Calu3 (cell line): ENCODE results near the gene DRC7. TPM values are rescaled to one million over a fixed set of nuclear protein-coding genes. Genes with fewer than 3 reads are reported as not detected.

ENCODE experiments used
- BruUV-seq: library from RNA; stranded (reverse); fragments of 400-500 nt; replicated peaks from 2 replicates; lab custom pipeline; 2021; lab: Mats Ljungman, UMichigan
- CTCF ChIA-PET: fragments of 300-600 bp; sonication (Branson Sonifier 250); formaldehyde crosslinking; loops from one replicate; lab custom pipeline; 2022; ENCODE audit warnings: antibody characterized with exemption; lab: Charles Lee
- DNase-seq: peaks from one replicate; pipeline ENCODE4 v3.0.0; 2022
- H3K27ac Mint-ChIP-seq: one replicate; pipeline ENCODE4 v1.8.0; 2022; ENCODE audit warnings: mixed read lengths; ENCODE audit not compliant: unreplicated experiment
- H3K27me3 Mint-ChIP-seq: one replicate; pipeline ENCODE4 v1.8.0; 2022; ENCODE audit warnings: mixed read lengths; ENCODE audit not compliant: unreplicated experiment
- H3K36me3 Mint-ChIP-seq: one replicate; pipeline ENCODE4 v1.8.0; 2022; ENCODE audit warnings: mild to moderate bottlenecking, moderate library complexity, mixed read lengths; ENCODE audit not compliant: insufficient read depth, unreplicated experiment
- H3K4me1 Mint-ChIP-seq: one replicate; pipeline ENCODE4 v1.8.0; 2022; ENCODE audit warnings: mild to moderate bottlenecking, low read depth, mixed read lengths; ENCODE audit not compliant: unreplicated experiment
- H3K4me3 Mint-ChIP-seq: one replicate; pipeline ENCODE4 v1.8.0; 2022; ENCODE audit warnings: mild to moderate bottlenecking, low read depth, moderate library complexity, mixed read lengths; ENCODE audit not compliant: unreplicated experiment
- H3K9me3 Mint-ChIP-seq: one replicate; pipeline ENCODE4 v1.8.0; 2022; ENCODE audit warnings: low read depth, mixed read lengths; ENCODE audit not compliant: unreplicated experiment
- intact Hi-C: fragments of 100-400 bp; cut with micrococcal nuclease; formaldehyde crosslinking; loops from one replicate; pipeline ENCODE4 v1.10.0; 2022; ENCODE audit not compliant: unreplicated experiment
- total RNA-seq: library from RNA; stranded (reverse); gene quantifications from 2 replicates; pipeline ENCODE4 v1.2.3, GENCODE V29; 2022
- TF ChIP-seq, protein P1 (sequence below): fragments of 200-600 bp; IDR thresholded peaks from one replicate; pipeline ENCODE4 v1.8.0; 2022; ENCODE audit warnings: antibody characterized with exemption; ENCODE audit not compliant: unreplicated experiment

The DRC7 gene
- total RNA-seq, 1 experiment from 2014 or later: not detected

- Mint-ChIP-seq H3K9me3 (no peaks in the 10 kb centered on the region), H3K36me3 (peaks cover 76% of the 10 kb centered on the region), H3K27me3 (no peaks in the 10 kb centered on the region), H3K4me3 (no peak overlapping the region), H3K4me1 (no peaks in the 10 kb centered on the region), H3K27ac (peak overlapping the region; percentile 26)
- TF ChIP-seq, protein P1, sequence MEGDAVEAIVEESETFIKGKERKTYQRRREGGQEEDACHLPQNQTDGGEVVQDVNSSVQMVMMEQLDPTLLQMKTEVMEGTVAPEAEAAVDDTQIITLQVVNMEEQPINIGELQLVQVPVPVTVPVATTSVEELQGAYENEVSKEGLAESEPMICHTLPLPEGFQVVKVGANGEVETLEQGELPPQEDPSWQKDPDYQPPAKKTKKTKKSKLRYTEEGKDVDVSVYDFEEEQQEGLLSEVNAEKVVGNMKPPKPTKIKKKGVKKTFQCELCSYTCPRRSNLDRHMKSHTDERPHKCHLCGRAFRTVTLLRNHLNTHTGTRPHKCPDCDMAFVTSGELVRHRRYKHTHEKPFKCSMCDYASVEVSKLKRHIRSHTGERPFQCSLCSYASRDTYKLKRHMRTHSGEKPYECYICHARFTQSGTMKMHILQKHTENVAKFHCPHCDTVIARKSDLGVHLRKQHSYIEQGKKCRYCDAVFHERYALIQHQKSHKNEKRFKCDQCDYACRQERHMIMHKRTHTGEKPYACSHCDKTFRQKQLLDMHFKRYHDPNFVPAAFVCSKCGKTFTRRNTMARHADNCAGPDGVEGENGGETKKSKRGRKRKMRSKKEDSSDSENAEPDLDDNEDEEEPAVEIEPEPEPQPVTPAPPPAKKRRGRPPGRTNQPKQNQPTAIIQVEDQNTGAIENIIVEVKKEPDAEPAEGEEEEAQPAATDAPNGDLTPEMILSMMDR: no peak
- DNase-seq: no peak
- CTCF ChIA-PET: no interaction called here
- intact Hi-C loops: no loop called here
- no TSS peak for BruUV-seq
Observed at GRCh38 chr16:57653936-57654335, 40.7 kb upstream of the DRC7 start.

GRCh38 chr16:57656342-57656955, 38.2 kb upstream of the DRC7 start:
- BruUV-seq: no TSS peak
- no peaks in the 10 kb centered on the region for H3K4me1 Mint-ChIP-seq
- DNase-seq: no peak
- CTCF ChIA-PET: interaction anchor here (0.5 kb wide), 1 partner anchor 52 kb away, joined by 5 read pairs; no protein-coding TSS in a partner anchor
- peaks cover 71% of the 10 kb centered on the region for H3K36me3 Mint-ChIP-seq
- H3K27ac Mint-ChIP-seq: no peak overlapping the region
- intact Hi-C loops: no loop called here
- no peaks in the 10 kb centered on the region for H3K27me3 Mint-ChIP-seq
- no peak overlapping the region for H3K4me3 Mint-ChIP-seq
- TF ChIP-seq, protein P1: no peak
- no peaks in the 10 kb centered on the region for H3K9me3 Mint-ChIP-seq

GRCh38 chr16:57657228-57657627, 37.4 kb upstream of the DRC7 start:
- intact Hi-C loops: no loop called here

GRCh38 chr16:57658130-57658877, 36.3 kb upstream of the DRC7 start:
- intact Hi-C loops: no loop called here
- DNase-seq: no peak
- TF ChIP-seq, protein P1: no peak
- no peaks in the 10 kb centered on the region for H3K9me3 Mint-ChIP-seq
- TSS peak; percentile 24 for BruUV-seq
- peaks cover 75% of the 10 kb centered on the region for H3K36me3 Mint-ChIP-seq
- H3K27ac Mint-ChIP-seq: no peak overlapping the region
- H3K4me3 Mint-ChIP-seq: no peak overlapping the region
- CTCF ChIA-PET: interaction anchor here (0.6 to 0.7 kb wide), 2 partner anchors 67 to 69 kb away, joined by 3 read pairs; no protein-coding TSS in a partner anchor
- no peaks in the 10 kb centered on the region for H3K4me1 Mint-ChIP-seq
- no peaks in the 10 kb centered on the region for H3K27me3 Mint-ChIP-seq

More at GRCh38 chr16:57657228-57657627, 37.4 kb upstream of the DRC7 start:
- no TSS peak for BruUV-seq
- no peaks in the 10 kb centered on the region for H3K27me3 Mint-ChIP-seq
- H3K36me3 Mint-ChIP-seq: peaks cover 71% of the 10 kb centered on the region
- no peak overlapping the region for H3K27ac Mint-ChIP-seq
- no peaks in the 10 kb centered on the region for H3K4me1 Mint-ChIP-seq
- no peaks in the 10 kb centered on the region for H3K9me3 Mint-ChIP-seq
- CTCF ChIA-PET: interaction anchor here (0.5 to 0.6 kb wide), 2 partner anchors 51 to 68 kb away, joined by 3 to 5 read pairs; no protein-coding TSS in a partner anchor
- TF ChIP-seq, protein P1: no peak
- DNase-seq: no peak
- no peak overlapping the region for H3K4me3 Mint-ChIP-seq
